Pons (tissue), 1 donor: Measurements from ENCODE around the gene SORCS2.

Source experiments
- DNase-seq: peaks from one replicate; pipeline ENCODE4 v3.0.0-alpha.2; 2016; ENCODE audit warnings: low spot score

SORCS2 gene

DNA sequence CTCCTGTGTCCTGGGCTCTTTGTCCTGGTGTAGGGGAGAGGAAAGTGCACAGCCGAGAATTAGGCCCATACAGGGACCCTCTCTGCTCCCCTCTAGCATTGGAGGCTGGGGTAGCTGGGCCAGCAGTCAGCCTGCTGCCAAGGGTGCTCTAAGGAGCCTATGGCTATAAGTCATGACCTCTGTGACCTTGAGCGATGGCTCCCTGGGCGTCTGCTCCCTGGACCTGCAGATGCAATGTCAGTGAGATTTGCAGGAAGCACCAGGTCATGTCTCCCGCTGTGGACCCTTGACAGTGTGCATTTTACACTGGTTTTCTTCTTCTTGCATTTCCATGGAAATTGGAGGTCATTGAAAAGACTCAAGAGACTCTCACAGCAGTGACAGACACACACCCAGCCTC, 476.5 kb downstream of the SORCS2 start:
- DNase-seq, result no peak

- no peak for DNase-seq
Measured at GRCh38 chr4:7672601-7673000, 480.3 kb downstream of the SORCS2 start.

DNA sequence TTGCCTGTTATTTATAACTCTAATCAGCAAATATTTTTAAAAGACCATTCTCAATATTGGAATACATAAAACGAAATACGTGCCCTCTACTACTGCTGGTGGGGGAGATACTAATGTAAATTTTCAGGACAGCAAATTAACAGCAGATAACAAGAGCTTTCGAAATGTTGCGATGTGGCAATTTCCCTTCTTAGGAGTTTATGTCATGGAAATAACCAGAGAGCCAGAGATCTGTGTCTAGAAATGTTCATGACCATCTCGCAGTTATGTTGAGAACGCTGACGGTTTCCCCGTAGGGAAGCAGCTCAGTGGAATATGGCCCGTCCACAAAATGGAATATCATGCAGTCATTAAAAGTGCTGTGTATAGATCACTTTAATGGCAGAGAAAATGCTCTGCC, 480.8 kb downstream of the SORCS2 start:
- DNase-seq, result no peak

DNA sequence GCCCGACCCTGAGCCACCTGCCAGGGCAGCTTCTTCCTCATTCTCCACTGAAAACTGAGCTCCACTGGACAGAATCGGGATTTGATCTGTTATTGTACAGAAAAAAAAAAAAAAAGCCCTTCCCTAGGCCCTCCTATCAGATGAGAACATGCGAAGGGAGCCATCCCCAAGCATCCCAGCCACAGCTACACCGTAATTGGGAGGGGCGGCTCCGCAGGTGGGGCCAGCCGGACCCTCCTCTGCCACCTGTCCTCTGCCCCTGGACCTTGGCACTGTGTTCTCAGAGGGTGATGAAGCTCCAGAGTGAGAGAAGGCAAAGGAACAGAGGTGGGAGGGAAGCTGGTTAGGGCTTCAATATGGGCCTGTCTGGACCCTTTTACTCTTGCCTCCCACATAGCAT, 482.4 kb downstream of the SORCS2 start:
- DNase-seq, result no peak

- no peak for DNase-seq
Measured at GRCh38 chr4:7675136-7675535, 482.8 kb downstream of the SORCS2 start.

- no peak for DNase-seq
Measured at GRCh38 chr4:7675612-7676320, 483.4 kb downstream of the SORCS2 start.

GRCh38 chr4:7676398-7676922, 484.1 kb downstream of the SORCS2 start:
- DNase-seq, result no peak

DNA sequence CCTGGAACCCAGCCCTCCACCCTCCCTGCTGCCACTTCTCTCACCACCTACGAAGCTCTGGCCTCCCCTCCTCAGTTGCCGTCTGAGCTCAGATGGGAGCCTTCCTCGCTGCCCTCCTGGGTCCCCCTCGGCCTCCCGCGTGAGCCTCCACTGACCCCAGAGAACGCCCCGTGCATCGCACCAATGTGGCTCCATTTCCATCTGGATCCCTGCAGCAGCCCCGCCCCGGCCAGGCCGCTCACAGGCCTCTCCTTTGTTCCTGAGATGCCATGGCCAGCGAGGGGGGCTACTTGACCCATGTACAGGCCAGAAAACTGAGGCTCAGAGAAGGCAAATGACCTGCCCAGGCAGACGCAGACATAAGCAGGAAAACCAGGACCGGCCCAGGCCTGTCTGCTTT, 484.7 kb downstream of the SORCS2 start:
- no peak for DNase-seq

GRCh38 chr4:7677799-7678301, 485.5 kb downstream of the SORCS2 start:
- no peak for DNase-seq

DNA sequence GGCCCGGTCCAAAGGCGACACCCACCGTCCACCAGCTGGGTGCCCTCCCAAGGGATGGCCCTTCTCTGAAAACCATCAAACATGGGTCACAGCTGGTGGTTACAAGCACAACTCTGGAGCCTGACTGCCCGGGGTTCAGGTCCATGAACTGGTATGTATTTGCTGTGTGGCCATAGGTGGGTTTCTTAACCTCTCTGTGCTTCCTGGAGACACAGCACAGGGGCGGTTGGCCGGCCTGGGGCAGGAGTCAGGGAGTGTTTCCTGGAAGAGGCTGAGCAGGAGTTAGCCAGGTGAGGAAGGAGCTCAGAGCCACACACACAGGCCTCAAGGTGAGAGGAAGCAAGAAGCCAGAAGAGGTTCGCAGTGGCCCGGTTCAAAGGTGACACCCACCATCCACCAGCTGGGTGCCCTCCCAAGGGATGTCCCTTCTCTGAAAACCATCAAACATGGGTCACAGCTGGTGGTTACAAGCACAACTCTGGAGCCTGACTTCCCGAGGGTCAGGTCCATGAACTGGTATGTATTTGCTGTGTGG, 486.0 kb downstream of the SORCS2 start:
- DNase-seq, result no peak

- DNase-seq, result no peak
Measured at GRCh38 chr4:7679406-7680040, 487.2 kb downstream of the SORCS2 start.

GRCh38 chr4:7680106-7680505, 487.8 kb downstream of the SORCS2 start:
- no peak for DNase-seq

DNA sequence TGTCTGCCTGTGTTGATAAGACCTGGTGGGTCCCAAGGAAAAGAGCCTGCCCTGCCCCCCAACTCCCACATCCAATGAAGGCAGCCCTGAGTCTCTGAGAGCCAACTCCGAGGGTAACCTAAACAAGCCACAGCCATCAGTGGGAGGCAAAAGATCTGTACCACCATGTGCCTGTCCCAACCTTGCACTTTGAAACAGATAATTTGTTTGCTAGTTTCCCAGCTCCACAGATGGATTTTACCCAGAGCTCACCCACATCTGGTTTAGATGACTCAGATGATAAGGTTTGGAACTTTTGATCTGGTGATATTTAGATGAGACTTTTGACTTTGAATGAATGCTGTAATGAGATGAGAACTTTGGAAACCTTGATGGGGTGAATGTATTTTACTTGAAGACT, 488.4 kb downstream of the SORCS2 start:
- no peak for DNase-seq

DNA sequence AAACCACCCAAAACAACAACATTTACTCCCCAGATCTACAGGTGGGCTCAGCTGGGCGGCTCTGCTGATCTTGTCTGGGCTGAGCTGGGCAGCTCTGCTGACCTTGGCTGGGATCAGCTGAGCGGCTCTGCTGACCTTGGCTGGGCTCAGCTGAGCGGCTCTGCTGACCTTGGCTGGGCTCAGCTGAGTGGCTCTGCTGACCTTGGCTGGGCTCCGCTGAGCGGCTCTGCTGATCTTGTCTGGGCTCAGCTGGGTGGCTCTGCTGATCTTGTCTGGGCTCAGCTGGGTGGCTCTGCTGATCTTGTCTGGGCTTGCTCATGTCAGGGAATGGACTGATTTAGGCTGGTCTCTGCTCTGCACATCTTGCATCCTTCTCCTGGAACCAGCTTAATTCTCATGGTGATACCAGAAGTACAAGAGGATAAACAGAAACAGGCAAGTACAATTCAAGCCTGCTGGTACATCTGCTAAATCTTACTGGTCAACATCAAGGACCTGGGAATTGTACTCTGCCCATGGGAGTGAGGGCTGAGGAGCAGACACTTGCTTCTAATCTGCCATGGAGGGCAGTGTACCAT, 490.9 kb downstream of the SORCS2 start:
- DNase-seq, result no peak

GRCh38 chr4:7684294-7684693, 492.0 kb downstream of the SORCS2 start:
- no peak for DNase-seq

GRCh38 chr4:7686070-7686870, 493.9 kb downstream of the SORCS2 start:
- DNase-seq, result no peak

- DNase-seq, result no peak
Measured at GRCh38 chr4:7687006-7687405, 494.7 kb downstream of the SORCS2 start.

DNA sequence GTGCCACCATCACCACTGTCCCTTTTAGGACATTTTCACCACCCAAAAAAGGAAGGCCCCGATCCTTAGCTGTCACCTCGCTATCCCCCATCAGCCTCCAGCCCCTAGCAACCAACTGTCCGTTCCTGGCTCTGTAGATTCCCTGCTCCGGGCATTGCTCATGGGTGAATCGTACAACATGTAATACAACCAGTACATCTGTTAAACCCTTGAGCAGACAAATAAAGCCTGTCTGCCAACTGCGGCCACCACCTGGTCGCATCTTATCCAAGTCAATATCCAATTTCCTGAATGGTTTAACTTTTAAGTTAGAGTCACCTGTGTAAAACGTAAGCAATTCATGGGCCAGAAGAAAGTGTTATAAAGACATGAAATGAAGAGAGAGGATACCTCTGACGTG, 495.5 kb downstream of the SORCS2 start:
- no peak for DNase-seq

DNA sequence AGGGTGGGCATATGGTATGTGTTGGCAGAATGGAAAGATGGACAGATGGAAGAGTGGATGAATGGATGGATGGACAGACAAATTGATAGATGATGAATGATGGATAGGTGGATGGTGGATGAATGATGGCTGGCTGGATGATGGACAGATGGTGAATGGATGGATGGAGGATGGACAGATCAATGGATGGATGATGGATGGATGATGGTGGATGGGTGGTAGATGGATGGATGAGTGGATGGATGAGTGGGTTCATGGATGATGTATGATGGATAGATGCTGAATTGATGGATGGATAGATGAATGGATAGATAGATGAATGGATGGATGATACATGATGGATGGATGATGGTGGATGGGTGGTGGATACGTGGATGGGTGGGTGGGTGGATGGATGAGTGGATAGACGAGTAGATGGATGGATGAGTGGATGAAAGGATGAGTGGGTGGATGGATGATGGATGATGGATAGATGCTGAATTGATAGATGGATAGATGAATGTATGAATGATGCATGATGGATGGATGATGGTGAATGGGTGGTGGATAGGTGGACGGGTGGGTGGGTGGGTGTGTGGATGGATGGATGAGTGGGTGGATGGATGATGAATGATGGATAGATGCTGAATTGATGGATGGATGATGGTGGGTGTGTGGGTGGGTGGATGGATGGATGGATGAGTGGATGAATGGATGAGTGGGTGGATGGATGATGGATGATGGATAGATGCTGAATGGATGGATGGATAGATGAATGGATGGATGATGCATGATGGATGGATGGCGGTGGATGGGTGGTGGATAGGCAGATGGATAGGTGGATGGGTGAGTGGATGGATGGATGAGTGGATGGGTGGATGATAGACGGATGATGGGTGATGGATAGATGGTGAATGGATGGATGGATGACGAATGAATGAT, 497.7 kb downstream of the SORCS2 start:
- no peak for DNase-seq

- DNase-seq, result no peak
Measured at GRCh38 chr4:7691061-7691460, 498.7 kb downstream of the SORCS2 start.

DNA sequence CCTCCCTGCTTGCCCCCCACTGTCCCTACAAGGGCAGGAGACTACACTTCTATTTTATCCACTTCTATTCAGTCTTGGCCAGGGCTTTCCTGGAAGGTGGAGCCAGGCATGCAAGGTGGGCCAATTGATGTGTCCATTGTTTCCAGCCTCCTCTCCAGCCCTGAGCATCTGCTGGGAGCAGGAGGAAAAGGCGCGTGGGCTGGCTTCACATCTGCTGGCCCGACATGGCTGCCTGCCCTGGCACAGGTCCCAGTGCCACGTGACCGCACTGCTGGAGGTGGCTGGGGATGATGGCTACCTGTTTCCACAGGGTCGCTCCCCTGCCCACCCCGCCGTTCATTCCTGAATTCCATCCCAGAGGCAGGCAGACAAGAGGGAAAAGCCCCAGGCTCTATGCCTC, 499.6 kb downstream of the SORCS2 start:
- no peak for DNase-seq
